ENCODE data around the gene GNB1L. TPM values are rescaled to one million over a fixed set of nuclear protein-coding genes. Genes with fewer than 3 reads are reported as not detected.

Gene GNB1L
- total RNA-seq, 1 experiment from 2014 or later = 7.6 TPM

- DNase-seq (ENCODE audit: low read depth) = no peak
Measured at GRCh38 chr22:19733755-19734154, 120.9 kb downstream of the GNB1L start.

Other genes with a start within 250 kb of the GNB1L start
- 7.7 and 9.8 TPM in 2 replicates for gene SEPTIN5, start 140.4 kb downstream of the GNB1L start, total RNA-seq (2014; rRNA removed; shearing (Covaris generic))
- 0.27 and 1.5 TPM in 2 replicates for gene GP1BB, start 131.3 kb downstream of the GNB1L start, total RNA-seq (2014; rRNA removed; shearing (Covaris generic))
- gene TBX1, start 94.1 kb downstream of the GNB1L start, total RNA-seq (2014; rRNA removed; shearing (Covaris generic)) = 0.10 TPM in 1 of 2 replicates, not detected in the other
- 3.5 and 7.6 TPM in 2 replicates for gene RTL10, start within 50 bp of the GNB1L start, total RNA-seq (2014; rRNA removed; shearing (Covaris generic))
- gene COMT, start 86.9 kb upstream of the GNB1L start, total RNA-seq (2014; rRNA removed; shearing (Covaris generic)) = 182 and 248 TPM in 2 replicates
- 20.7 and 21.8 TPM in 2 replicates for gene TXNRD2, start 86.9 kb upstream of the GNB1L start, total RNA-seq (2014; rRNA removed; shearing (Covaris generic))
- gene ARVCF, start 161.9 kb upstream of the GNB1L start, total RNA-seq (2014; rRNA removed; shearing (Covaris generic)) = 4.8 and 5.1 TPM in 2 replicates
- 34.0 and 36.1 TPM in 2 replicates for gene TANGO2, start 166.2 kb upstream of the GNB1L start, total RNA-seq (2014; rRNA removed; shearing (Covaris generic))
- gene DGCR8, start 225.4 kb upstream of the GNB1L start, total RNA-seq (2014; rRNA removed; shearing (Covaris generic)) = 13.5 and 18.2 TPM in 2 replicates

Data from M059J (cell line).